Left ventricle myocardium superior (tissue), 1 donor: Measurements from ENCODE around the gene DCC. TPM values are rescaled to one million over a fixed set of nuclear protein-coding genes. Genes with fewer than 3 reads are reported as not detected.

Experiments used
- ATAC-seq: fragments of 200-7000 bp; cut with Tn5 transposase; one replicate; pipeline ENCODE4 v1.9.1; 2020; ENCODE audit warnings: mild to moderate bottlenecking, moderate library complexity
- DNase-seq: peaks from one replicate; pipeline ENCODE4 v3.0.0-alpha.2; 2020
- intact Hi-C: fragments of 100-400 bp; cut with micrococcal nuclease; formaldehyde crosslinking; loops from one replicate; pipeline ENCODE4 v1.11.0; 2022
- total RNA-seq: library from RNA; stranded (reverse); fragmentation: NEBNext Ultra II Directional; extraction: Animal tissue kit (Norgen Biotek cat#: 25700); gene quantifications from one replicate; pipeline ENCODE4 v1.2.1, GENCODE V29; 2021
- donor health status: DM: no; HTN: yes; CAD: no; lungs with severe emphysema.

Gene DCC
- total RNA-seq, 1 donor from 2014 or later = not detected

DNA sequence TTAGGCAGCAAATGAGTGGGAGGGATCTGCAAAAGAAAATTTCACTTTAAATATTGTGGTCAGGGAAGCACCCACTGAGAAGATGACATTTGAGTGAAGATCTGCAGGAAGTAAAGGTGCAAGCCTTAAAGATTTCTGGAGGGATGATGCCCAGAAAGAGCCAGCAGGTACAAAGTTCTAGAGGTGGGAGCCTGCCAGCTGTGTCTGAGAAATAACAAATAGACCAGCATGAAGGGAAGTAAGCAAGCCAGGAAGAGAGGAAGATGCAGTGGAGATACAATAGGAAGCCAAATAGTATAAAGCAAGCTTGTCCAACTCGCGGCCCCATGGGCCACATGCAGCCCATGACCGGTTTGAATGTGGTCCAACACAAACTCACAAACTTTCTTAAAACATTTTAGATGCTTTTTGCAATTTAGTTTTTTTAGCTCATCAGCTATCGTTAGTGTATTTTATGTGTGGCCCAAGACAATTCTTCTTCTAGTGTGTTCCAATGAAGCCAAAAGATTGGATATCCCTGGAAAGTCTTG, 489.9 kb downstream of the DCC start:
- ATAC-seq (peak; percentile 64), DNase-seq (peak; percentile 33)
- intact Hi-C loops = no loop called here

DNA sequence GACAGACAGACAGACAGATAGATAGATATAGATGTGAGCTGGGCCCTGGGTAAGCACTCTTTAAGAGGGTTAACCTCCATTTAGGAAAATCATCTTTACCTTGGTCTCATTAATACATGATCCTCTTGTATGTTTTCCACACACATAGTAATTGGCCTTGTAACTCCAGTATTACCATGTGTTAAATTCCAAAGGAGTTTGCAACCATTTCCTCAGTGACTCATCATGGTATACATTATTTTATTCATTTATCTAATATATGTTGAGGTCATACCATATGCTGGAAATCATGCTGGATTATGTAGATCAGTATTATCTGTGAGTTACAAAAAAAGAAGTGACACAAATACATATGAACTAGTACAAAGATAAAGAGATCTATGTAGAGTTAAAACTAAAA, 504.3 kb downstream of the DCC start:
- intact Hi-C loops = no loop called here
- ATAC-seq (no peak), DNase-seq (no peak)

DNA sequence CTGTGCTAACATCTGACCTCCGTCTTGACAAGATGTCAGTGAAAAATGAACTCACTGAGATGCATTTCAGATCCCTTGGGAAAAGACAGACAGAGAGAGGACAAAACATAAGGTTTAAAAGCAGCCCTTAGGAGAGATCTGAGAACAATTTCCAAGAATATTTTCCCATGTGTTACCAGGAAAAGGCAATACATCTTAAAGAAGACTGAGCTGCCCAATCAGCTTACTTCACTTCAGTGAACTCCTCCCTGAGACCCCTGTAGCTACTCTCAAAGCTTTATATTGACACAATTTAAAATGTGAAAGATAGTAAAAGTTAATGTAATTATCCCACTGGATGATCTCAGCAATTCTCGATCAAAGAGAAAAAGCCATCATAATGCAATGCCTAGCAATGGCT, 505.0 kb downstream of the DCC start:
- DNase-seq = no peak
- no peak for ATAC-seq
- intact Hi-C loops = no loop called here

DNA sequence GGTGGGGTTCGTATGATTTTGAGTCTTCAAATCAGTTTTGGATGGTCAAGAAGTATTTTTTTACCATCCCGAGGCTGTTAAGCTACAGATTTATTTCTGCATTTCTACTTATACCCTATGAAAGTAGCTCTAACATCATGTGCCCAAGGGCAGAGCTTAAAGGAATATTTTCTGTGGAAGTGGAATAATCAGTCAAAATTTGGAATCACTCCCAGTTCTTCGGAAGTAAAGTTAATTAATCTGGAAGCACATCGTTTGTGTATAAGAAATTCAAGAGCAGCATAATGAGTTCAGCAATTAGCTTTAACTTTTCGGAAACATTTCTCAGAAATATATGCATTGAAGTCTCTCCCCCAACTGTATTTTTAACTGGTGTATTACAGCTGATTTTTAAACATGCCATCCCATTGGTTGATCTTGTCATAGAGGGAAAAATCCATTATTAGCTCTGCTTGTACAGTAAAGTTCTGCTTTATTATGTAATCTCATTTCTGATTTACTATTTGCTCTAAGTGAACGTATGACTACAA, 510.1 kb downstream of the DCC start:
- intact Hi-C loops = no loop called here
- no peak for DNase-seq
- no peak for ATAC-seq

DNA sequence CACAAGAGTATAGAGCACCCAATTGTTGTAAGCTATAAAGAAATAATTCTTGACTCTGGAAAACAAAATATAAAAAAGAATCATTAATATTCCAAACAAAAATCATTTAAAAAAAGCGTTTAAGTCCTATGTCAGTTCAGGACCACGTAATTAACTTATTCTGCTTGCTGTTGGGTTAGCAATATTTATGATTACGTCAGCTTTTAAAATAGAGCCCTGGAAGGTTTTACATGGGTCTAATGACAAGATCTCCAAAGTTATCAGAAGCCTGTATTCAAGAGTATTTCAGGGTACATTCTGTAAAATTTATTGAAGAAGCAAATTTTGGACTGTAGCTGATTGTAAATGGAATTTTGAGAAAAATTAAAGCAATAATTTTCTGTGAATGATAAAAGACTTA, 521.6 kb downstream of the DCC start:
- DNase-seq = no peak
- no peak for ATAC-seq
- intact Hi-C loops = no loop called here

DNA sequence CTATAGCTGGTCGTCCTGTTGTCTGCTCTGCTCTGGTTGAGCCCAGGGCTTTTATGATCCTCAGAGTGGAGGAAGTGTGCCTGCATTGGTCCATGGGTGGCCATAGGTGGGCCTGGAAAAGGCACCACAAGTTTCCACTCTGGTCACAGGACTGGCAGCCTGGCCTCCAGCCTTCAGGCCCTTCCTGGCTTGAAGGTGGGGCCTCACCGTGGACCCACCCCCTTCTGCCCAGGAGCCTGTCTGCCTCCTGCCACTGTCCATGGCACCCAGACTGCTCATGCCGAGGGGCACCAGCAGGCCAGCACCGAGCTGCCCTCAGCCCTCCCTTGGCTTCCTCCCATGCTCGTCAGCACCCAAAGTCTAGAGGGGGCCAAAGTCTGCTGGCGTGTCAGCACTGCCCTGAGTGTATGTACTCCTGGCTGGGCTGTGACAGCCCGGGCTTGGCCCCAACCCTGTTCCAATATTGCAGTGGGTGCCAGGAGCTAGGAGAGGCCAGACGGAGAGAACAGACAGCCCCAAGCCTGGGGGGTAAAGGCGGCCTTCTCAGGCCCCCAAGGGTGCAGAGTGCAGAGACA, 529.4 kb downstream of the DCC start:
- ATAC-seq = no peak
- DNase-seq = no peak
- intact Hi-C loops = no loop called here

DNA sequence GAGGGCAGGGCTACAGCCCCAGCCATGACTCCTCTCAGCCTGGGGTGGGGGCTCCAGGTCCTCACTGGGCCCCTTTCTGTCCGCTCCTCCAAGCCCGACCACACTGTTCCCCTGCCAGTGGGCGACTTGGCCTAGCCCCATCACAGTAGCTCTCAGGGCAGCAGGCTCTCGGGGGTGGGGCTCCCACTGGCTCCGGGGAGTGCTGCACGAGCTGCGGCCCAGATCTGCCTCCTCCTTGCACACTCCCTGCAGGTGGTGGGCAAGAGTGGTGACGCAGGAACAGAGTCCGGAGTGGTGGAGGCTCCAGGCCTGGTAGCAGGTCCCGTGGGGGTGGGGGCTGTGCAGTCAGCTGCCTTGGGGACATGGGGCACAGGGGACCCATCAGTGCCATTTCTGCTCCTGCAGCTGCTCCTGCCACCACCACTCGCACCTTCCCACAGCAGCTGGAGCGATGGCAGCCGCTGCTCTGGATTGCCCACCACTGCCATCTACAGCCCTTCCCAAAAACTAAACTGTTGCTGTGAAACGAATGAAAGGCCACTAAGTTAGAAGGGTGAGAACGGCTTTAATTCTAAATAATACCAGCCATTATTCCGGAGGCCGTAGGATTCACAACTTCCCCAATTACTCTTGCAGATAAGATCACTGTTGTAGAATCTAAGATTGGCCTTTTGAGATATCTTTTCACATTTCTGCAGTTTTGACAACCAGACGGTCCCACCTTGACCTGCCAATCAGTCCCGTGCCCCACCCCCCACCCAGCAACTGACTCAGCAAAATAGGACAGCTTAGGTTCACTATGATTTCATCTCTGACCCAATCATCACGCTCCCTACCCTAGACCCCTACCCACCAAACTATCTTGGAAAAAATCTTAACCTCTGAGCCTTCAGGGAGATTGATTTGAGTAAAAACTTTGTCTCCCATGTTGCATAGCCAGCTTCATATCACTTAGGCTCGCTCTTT, 530.2 kb downstream of the DCC start:
- no peak for DNase-seq

DNA sequence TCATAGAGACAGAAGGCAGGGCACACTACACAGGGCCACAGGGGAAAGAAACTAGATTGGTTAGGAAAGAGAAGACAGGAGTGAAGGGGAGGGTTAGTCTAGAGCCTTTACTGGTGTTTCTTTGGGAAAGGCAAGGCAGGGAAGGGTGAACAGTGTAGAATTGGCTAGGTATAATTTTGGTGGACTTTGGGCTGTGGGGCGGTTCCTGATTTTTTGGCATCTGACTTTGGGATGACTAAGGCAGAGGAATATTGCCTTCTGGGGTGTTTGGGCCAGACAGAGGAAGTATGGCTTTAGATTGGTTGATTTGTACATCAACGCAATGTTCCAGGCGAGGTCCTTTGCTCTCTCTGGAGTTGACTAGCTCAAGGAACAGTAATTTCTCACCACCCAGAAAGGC, 534.8 kb downstream of the DCC start:
- ATAC-seq (no peak), DNase-seq (no peak)
- intact Hi-C loops = no loop called here

More for the DNA sequence above, 530.2 kb downstream of the DCC start:
- ATAC-seq = no peak
- intact Hi-C loops = no loop called here

DNA sequence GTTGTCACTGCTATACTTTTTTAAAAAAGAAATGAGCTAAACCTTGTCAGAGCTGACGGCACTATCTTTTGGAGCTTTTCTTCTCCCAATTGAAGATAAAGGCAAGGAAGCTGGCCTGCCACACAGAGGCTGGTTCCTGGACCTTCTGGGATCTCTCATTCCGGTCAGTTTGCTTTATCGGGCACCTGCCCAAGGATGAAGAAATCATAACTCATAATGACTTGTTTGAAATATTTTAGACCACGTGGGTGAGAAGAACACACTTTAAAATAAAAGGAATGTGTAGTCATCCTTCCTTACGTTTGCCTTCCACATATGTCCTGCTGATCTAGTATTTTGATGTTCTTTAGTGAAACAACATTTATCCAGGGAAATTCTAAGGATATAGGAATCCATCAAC, 535.7 kb downstream of the DCC start:
- intact Hi-C loops = no loop called here
- ATAC-seq (no peak), DNase-seq (no peak)

DNA sequence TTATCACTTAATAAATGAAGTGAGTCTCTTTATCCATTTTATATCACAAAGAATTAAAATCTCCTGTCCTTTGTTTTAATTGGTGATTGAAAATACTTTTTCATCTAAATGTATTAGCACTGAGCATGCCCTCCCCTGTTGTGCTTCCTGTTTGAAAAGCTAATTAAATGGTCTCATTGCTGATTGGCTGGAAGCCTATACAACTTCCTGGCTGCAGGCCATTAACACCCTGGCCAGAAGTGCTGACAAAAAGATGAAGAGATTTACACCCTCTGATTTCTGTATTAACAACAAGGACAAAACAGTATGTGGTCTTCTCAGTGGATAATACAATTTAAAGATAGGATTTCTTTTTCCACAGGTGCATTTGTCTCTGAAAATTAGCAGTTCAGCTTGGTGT, 548.0 kb downstream of the DCC start:
- intact Hi-C loops = no loop called here
- ATAC-seq (no peak), DNase-seq (no peak)

DNA sequence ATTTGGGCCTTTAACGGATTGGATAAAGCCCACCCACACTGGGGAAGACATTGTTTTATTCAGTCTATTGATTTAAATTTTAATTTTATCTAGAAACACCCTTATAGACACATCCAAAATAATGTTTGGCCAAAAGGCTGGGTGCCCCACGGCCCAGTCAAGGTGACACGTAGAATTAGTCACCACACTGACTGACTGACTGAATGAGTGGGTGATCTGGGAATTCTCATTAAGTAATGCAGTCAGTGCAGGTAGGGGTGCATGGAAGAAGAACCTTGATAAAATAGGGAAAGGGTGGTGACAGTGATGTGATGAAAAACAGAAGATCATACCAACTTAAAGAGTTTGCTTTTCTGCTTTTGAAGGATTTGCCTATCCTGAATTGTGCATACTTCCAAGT, 554.8 kb downstream of the DCC start:
- intact Hi-C loops = no loop called here
- ATAC-seq = no peak

DNA sequence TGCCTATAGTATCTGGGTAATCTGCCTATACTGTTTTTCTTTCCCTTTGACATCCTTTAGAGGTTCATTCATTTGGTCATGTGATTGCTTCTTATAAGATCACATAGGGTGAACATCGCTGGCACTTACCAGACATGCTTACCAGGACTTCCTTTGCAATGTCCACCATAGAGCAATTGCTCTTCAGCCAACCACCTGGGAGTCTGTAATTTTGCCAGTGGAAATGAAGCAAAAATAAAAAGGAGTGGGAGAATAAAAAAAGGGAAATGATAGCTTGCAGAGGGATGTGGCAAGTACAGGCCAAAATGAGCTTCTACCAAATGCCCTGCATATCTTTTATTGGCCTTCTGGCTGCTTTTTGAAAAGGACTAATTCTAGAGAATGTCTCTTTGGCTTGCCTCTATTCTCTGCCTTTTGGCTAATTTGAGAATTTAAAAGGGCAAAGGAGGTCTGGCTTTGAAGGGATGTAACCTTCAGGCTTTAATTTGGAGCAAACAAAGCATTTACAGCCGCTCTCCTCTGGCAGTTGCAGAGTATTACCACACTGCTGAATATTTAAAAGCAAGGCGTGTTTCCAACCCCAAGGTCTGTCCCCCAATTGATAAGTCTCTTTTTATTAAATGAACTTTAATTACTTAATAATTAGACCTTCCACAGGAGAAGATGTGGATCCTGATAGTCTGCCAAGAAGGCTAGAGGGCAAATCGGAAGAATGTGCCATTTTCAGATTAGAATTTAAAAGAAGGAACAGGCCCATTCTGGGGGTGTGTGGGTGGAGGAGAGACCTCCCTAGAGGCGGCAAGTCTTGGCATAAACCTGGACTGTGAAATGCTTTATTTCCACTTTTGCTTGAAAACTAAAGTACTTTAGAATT, 557.9 kb downstream of the DCC start:
- no peak for ATAC-seq
- intact Hi-C loops = no loop called here
- DNase-seq = no peak

More for the DNA sequence above, 554.8 kb downstream of the DCC start:
- DNase-seq = no peak

DNA sequence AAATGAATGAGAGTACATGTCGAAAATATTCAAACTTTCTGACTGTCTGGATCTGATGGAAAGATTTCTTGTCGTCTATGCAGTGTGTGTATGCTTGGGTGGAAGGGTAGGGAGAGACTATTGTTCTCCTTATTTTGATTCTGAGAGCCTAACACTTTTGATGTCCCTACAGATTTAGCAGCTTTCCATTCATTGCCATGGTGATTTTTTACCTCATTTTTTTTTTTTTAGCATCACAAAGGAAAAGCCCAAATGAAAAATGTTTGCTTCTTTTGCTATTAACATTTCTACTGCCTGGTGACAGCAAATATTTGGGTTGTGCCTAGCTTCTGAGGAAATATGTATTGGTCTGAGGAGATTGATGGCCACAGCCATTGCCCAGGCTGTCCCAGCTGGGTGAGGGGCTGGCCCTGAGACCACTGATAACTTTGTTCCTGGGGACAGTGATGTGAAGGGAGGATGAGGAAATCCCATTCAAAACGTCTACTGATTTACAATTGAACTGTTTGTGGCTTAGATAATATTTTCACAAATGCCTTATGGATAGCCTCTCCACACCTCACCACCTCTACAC, 558.6 kb downstream of the DCC start:
- ATAC-seq (no peak), DNase-seq (no peak)
- intact Hi-C loops = no loop called here

DNA sequence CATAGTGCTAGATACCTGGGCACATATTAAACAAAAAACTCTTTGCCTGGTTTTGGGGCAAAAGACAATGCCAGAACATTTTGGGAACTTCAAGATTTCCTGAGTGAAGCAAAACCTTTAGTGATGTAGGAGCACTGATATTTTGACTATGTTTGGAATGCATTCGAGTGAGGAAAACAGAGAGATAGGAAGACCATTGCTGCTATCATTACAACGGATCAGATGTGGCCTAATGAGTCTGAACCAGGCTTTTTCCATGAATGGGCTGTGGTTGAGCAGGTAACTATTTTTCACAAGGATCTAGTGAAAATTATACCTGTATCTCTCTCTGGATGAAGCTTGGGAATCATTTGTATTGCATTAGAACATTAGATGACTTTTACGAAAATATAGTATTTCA, 562.2 kb downstream of the DCC start:
- intact Hi-C loops = no loop called here
- ATAC-seq (no peak), DNase-seq (no peak)

DNA sequence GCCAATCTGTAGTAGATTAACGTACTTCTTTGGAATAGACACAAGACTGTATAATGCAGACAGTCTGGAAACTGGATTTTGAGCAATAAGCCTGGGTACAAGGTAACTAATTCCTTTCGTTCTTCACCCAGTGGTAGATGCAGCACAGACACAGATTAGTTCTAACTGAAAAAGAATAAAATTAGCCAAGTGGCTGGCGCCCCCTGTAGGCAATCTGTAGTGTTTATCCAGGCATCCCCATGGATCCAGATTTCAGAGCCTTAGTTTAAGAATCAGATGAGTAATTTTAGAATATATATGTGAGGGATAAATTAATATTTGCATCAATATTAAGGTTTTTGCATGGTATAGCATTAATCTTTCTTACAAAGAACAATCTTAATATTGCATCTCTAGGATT, 563.9 kb downstream of the DCC start:
- intact Hi-C loops = no loop called here

DNA sequence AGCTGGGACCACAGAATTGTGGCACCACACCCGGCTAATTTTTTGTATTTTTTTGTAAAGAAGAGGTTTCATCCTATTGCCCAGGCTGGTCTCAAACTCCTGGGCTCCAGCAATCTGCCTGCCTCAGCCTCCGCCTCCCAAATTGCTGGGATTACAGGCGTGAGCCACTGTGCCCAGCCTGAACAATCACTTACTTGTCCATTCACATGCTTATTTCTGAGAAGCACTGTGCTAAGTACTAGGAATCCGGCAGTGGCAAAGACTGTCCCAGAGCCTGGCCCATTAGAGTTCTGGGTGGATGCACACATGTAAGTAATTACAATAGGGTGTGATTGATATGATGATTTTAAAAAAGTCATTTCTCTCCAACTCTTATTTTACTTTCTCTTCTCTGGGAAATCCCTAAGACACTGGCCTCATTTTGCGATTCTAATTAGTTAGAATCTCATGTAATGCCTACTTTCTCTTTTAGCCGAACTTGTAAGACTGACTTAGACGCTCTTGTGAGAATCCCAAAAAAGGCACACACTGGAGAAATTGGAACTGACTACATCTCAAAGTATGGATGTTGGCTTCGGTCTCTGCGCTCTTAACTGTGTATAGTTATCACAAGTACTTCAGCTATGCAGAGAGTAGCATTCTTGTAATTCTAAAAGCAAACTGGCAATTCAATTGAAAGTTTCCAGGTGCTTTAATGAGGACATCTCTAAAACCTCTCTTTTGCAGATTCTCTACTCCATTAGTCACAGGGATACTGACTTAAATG, 567.7 kb downstream of the DCC start:
- DNase-seq = no peak
- intact Hi-C loops = no loop called here
- ATAC-seq = no peak

More for the DNA sequence above, 563.9 kb downstream of the DCC start:
- DNase-seq = peak; percentile 31
- ATAC-seq = no peak

DNA sequence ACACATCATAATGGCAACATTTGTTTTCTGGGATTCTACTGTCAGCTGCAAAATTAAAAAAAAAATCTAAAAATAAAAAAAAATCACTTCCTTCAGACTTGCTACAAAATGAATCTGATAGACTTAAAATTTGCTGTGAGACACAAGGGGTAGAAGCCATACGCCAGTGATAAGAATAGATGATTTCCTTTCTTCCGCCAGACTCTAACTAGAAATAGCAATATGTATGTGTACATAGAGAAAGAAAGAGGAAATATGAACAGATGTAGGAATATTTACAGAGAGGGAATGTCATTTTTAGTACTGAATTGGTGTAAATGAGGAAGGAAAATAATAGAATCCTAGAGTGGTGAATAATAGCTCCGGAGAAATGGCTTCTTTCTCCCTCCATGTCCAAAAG, 574.2 kb downstream of the DCC start:
- ATAC-seq (no peak), DNase-seq (no peak)
- intact Hi-C loops = no loop called here

DNA sequence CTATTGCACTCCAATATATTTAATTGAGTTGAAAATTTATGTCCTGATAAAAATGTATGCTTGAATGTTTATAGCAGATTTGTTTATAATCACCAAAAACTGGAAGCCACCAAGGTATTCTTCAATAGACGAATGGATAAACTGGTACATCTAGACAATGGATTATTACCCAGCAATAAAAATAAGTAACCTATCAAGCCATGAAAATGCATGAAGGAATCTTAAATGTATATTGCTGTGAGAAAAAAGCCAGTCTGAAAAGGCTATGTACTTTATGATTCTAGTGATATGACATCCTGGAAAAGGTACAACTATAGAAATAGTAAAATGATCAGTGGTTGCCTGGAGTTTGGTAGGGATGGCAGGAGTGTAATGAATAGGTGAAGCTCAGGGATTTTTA, 580.7 kb downstream of the DCC start:
- ATAC-seq (no peak), DNase-seq (no peak)
- intact Hi-C loops = no loop called here
